ENCODE results near the gene RIC8B.

- no peak for TF ChIP-seq EZH2 (optimal IDR thresholded peaks at IDR 0.05; ENCODE audit: low read depth, low read length)
- TF ChIP-seq CTCF (IDR thresholded peaks at IDR 0.05; ENCODE audit: low read length) = no peak
Observed at GRCh38 chr12:106866426-106867080, 92.1 kb downstream of the RIC8B start.

All from MM.1S (cell line).